ENCODE measurements around the gene PTPRD. TPM values are rescaled to one million over a fixed set of nuclear protein-coding genes. Genes with fewer than 3 reads are reported as not detected.

The PTPRD gene
- total RNA-seq, 1 experiment from 2014 or later = 32.5 TPM

GRCh38 chr9:10248890-10249289 is 363.9 kb downstream of the PTPRD start:
- Histone ChIP-seq H4K5ac (ENCODE audit: insufficient read length, low read depth, low read length) (no peak overlapping the region), H3K27me3 (ENCODE audit: insufficient read depth, low read length) (no peaks in the 10 kb centered on the region), H3K56ac (ENCODE audit: insufficient read length, low read depth, low read length) (no peak overlapping the region), H3K4ac (ENCODE audit: low read depth, low read length) (no peak overlapping the region), H2BK15ac (ENCODE audit: low read depth, low read length) (no peak overlapping the region), H3K79me2 (ENCODE audit: insufficient read depth, low read length) (no peaks in the 10 kb centered on the region), H4K91ac (ENCODE audit: insufficient read length, low read depth, low read length) (no peak overlapping the region), H3K79me1 (ENCODE audit: insufficient read depth, low read depth, low read length, poor library complexity, severe bottlenecking) (no peaks in the 10 kb centered on the region), H3K4me2 (ENCODE audit: insufficient read depth, insufficient read length, low read length) (no peak overlapping the region), H2BK120ac (ENCODE audit: low read depth, low read length, poor library complexity, severe bottlenecking) (no peak overlapping the region), H3K9ac (ENCODE audit: extremely low read depth, insufficient read length, low read length) (no peak overlapping the region), H2AFZ (ENCODE audit: low read length) (no peak overlapping the region), H3K14ac (ENCODE audit: insufficient read depth, low read length) (no peak overlapping the region), H2BK5ac (ENCODE audit: insufficient read length, low read length) (no peak overlapping the region), H4K8ac (replicated peaks; ENCODE audit: insufficient read length, low read depth, low read length) (no peak overlapping the region), H3K4me1 (ENCODE audit: insufficient read depth, low read length) (no peaks in the 10 kb centered on the region), H3K18ac (ENCODE audit: insufficient read length, low read depth, low read length) (no peak overlapping the region), H3K23ac (ENCODE audit: insufficient read length, low read depth, low read length) (no peak overlapping the region), H2AK5ac (ENCODE audit: insufficient read length, low read length) (no peak overlapping the region), H3T11ph (ENCODE audit: low read length) (no peak overlapping the region), H2BK20ac (ENCODE audit: low read depth, low read length, poor library complexity, severe bottlenecking) (no peak overlapping the region), H3K27ac (ENCODE audit: insufficient read length, low read depth, low read length) (no peak overlapping the region), H2BK12ac (ENCODE audit: insufficient read length, low read depth, low read length) (no peak overlapping the region), H3K9me3 (ENCODE audit: control insufficient read depth, low read depth, low read length) (no peaks in the 10 kb centered on the region), H3K23me2 (ENCODE audit: insufficient read length, low read depth, low read length, poor library complexity, severe bottlenecking) (no peaks in the 10 kb centered on the region), H4K20me1 (ENCODE audit: control insufficient read depth, insufficient read depth, insufficient read length) (no peaks in the 10 kb centered on the region)
- no peaks in the 10 kb centered on the region for H3K27me3 Mint-ChIP-seq (ENCODE audit: low read depth)
- no CpG with 5 or more reads among the region's 1 CpG for WGBS (ENCODE audit: extremely low coverage, insufficient read length, low lambda C conversion rate)
- H3K27ac Mint-ChIP-seq = no peak overlapping the region
- no peak for DNase-seq
- H3K36me3 Mint-ChIP-seq (ENCODE audit: insufficient read depth in 1 of 3, low read depth in 3 of 3) = no peaks in the 10 kb centered on the region
- TF ChIP-seq, protein P1, sequence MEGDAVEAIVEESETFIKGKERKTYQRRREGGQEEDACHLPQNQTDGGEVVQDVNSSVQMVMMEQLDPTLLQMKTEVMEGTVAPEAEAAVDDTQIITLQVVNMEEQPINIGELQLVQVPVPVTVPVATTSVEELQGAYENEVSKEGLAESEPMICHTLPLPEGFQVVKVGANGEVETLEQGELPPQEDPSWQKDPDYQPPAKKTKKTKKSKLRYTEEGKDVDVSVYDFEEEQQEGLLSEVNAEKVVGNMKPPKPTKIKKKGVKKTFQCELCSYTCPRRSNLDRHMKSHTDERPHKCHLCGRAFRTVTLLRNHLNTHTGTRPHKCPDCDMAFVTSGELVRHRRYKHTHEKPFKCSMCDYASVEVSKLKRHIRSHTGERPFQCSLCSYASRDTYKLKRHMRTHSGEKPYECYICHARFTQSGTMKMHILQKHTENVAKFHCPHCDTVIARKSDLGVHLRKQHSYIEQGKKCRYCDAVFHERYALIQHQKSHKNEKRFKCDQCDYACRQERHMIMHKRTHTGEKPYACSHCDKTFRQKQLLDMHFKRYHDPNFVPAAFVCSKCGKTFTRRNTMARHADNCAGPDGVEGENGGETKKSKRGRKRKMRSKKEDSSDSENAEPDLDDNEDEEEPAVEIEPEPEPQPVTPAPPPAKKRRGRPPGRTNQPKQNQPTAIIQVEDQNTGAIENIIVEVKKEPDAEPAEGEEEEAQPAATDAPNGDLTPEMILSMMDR (conservative IDR thresholded peaks at IDR 0.05) = no peak
- no peaks in the 10 kb centered on the region for H3K9me3 Mint-ChIP-seq
- no peak overlapping the region for H3K4me3 Mint-ChIP-seq
- H3K4me1 Mint-ChIP-seq = 0 out of 4 replicates have a peak, but pooled peaks cover 0 to 3% of the 10 kb centered on the region in 2 experiments

Data from H9 (cell line).